T-cell (primary cell): ENCODE results near the gene SPAG6. TPM values are rescaled to one million over a fixed set of nuclear protein-coding genes. Genes with fewer than 3 reads are reported as not detected.

Source experiments
- ATAC-seq, 4 experiments: fragments of 200-7000 bp in 3 of 4; fragments of 150-1000 bp in 1 of 4; cut with Tn5 transposase; replicated peaks in 1 of 4; 1 replicate in 3 of 4; 2 replicates in 1 of 4; pipeline ENCODE4 v1.10.0; 2021; ENCODE audit warnings: moderate library complexity in 3 of 4, mild to moderate bottlenecking in 2 of 4, moderate number of reproducible peaks in 1 of 4
- CTCF ChIA-PET, 2 donors: fragments of 300-600 bp; sonication (Branson Sonifier 250); formaldehyde crosslinking; loops; one replicate each; lab custom pipeline; 2022; ENCODE audit warnings: antibody characterized with exemption in 2 of 2; lab: Charles Lee
- POLR2A ChIA-PET, 2 donors: fragments of 300-600 bp; sonication (Branson Sonifier 250); formaldehyde crosslinking; loops; one replicate each; lab custom pipeline; 2022; ENCODE audit warnings: antibody characterized with exemption in 2 of 2; lab: Charles Lee
- DNase-seq, 35 experiments: peaks; one replicate each; pipeline versions ENCODE4 v3.0.0 to v3.0.0-alpha.2; 2013 to 2023
- H3K27ac ChIP-seq: one replicate; pipeline ENCODE4 v1.5.1; 2013; ENCODE audit warnings: low read length
- H3K27me3 ChIP-seq, 2 experiments: replicated peaks in 1 of 2; 1 replicate in 1 of 2; 2 replicates in 1 of 2; pipeline versions ENCODE4 v1.6.1 to v1.7.0; 2013; ENCODE audit warnings: low read length in 1 of 2, mixed read lengths in 1 of 2; ENCODE audit not compliant: control insufficient read depth in 2 of 2, insufficient read depth in 2 of 2; ENCODE audit errors: extremely low read depth in 1 of 2
- H3K36me3 ChIP-seq, 2 donors: 1 replicate in 1 of 2; 2 replicates in 1 of 2; pipeline versions ENCODE4 v1.6.1 to v1.7.0; 2013; ENCODE audit warnings: low read length in 1 of 2; ENCODE audit not compliant: control insufficient read depth in 2 of 2, insufficient read depth in 1 of 2; ENCODE audit errors: extremely low read depth in 1 of 2
- H3K4me1 ChIP-seq, 2 experiments: 1 replicate in 1 of 2; 2 replicates in 1 of 2; pipeline versions ENCODE4 v1.6.1 to v1.7.0; 2013; ENCODE audit warnings: low read length in 2 of 2, mixed read lengths in 1 of 2; ENCODE audit not compliant: insufficient read depth in 2 of 2, control insufficient read depth in 1 of 2; ENCODE audit errors: extremely low read depth in 1 of 2
- H3K4me3 ChIP-seq, 2 donors: 1 replicate in 1 of 2; 2 replicates in 1 of 2; pipeline versions ENCODE4 v1.5.1 to v1.7.0; 2013; ENCODE audit warnings: mild to moderate bottlenecking in 2 of 2, low read length in 1 of 2, moderate library complexity in 1 of 2; ENCODE audit not compliant: control insufficient read depth in 1 of 2; ENCODE audit errors: extremely low read depth in 1 of 2
- H3K9me3 ChIP-seq: 2 replicates; pipeline ENCODE4 v1.7.0; 2013
- H3K27ac Mint-ChIP-seq, 2 donors: one replicate each; pipeline ENCODE4 v1.8.0; 2020 to 2021; ENCODE audit warnings: mild to moderate bottlenecking in 2 of 2, mixed read lengths in 2 of 2
- H3K27me3 Mint-ChIP-seq, 2 donors: one replicate each; pipeline ENCODE4 v1.8.0; 2021 to 2022; ENCODE audit warnings: mixed read lengths in 2 of 2
- H3K36me3 Mint-ChIP-seq: one replicate; pipeline ENCODE4 v1.8.0; 2021; ENCODE audit warnings: mixed read lengths
- H3K4me1 Mint-ChIP-seq, 3 donors: one replicate each; pipeline ENCODE4 v1.8.0; 2020 to 2022; ENCODE audit warnings: mixed read lengths in 3 of 3, mild to moderate bottlenecking in 1 of 3
- H3K4me3 Mint-ChIP-seq, 3 donors: one replicate each; pipeline ENCODE4 v1.8.0; 2020 to 2022; ENCODE audit warnings: mild to moderate bottlenecking in 3 of 3, mixed read lengths in 3 of 3, moderate library complexity in 3 of 3
- H3K9me3 Mint-ChIP-seq, 3 donors: one replicate each; pipeline ENCODE4 v1.8.0; 2020 to 2022; ENCODE audit warnings: mixed read lengths in 3 of 3
- WGBS: methylation state at CpG from one replicate; pipeline ENCODE4 v1.1.5; 2013; ENCODE audit warnings: missing lambda C conversion rate; ENCODE audit not compliant: insufficient coverage; 5-methylcytosine and 5-hydroxymethylcytosine counted together
- total RNA-seq, 35 experiments: library from RNA in 6 of 35; stranded (reverse) in 6 of 35; fragments of 120-200 nt in 1 of 35; gene quantifications; one replicate each; pipeline versions ENCODE4 v1.2.1 to v1.2.4 and lab custom pipeline; 2013 to 2026

SPAG6 gene
- total RNA-seq, 5 donors from 2014 or later (not counting 1 experiment from before 2014, with no cell fraction given) = 0.23 to 0.33 TPM; not detected in 3

- DNase-seq = peak in 1 of 35 experiments; percentile 11
- Histone ChIP-seq H3K27ac (no peak overlapping the region), H3K27me3 (peaks cover 0 to 20% of the 10 kb centered on the region in 2 experiments), H3K4me1 (peaks cover 29 to 30% of the 10 kb centered on the region in 2 experiments), H3K4me3 (no peak overlapping the region), H3K36me3 (peaks cover 0 to 3% of the 10 kb centered on the region in 2 donors), H3K9me3 (no peaks in the 10 kb centered on the region)
- POLR2A ChIA-PET = interaction anchor here in 1 of 2 donors (0.7 kb wide), 1 partner anchor 12 kb away, joined by 3 read pairs; no protein-coding TSS in a partner anchor
- 93% methylated on average over 3 of the region's 5 CpGs for WGBS
- CTCF ChIA-PET = interaction anchor here in 1 of 2 donors (0.8 kb wide), 1 partner anchor 325 kb away, joined by 3 read pairs; no protein-coding TSS in a partner anchor
- Mint-ChIP-seq H3K36me3 (peaks cover 13% of the 10 kb centered on the region), H3K27ac (peak overlapping the region; percentile 89), H3K27me3 (peaks cover 8 to 28% of the 10 kb centered on the region in 2 donors), H3K4me3 (peak overlapping the region; percentile 82 to 90 (median 87)), H3K4me1 (peaks cover 45 to 52% (median 51%) of the 10 kb centered on the region in 3 donors), H3K9me3 (no peaks in the 10 kb centered on the region)
- ATAC-seq = no peak
Observed at GRCh38 chr10:22323538-22324305, 21.6 kb upstream of the SPAG6 start.

DNA sequence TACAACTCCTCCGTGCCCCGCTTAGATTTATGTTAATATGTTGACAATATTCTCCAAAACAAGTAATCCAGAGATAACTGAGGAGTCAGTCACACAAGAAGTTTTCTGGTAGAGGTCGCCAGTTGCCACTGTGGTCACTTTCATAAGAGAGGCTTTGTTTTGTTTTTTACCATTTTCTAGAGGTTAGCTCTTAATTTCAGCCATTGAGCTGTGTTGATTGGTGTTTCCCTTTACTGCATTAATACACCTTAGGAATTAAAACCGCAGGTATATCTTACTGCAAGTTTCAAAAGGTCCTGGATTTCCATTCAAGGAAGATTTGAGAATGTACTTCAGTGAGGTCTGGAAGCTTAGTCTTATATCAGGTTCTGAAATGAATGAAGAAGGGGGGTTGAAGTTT is 20.9 kb upstream of the SPAG6 start:
- Mint-ChIP-seq H3K4me1 (peaks cover 45 to 49% (median 48%) of the 10 kb centered on the region in 3 donors), H3K27ac (peak overlapping the region; percentile 75 to 89), H3K36me3 (peaks cover 17% of the 10 kb centered on the region), H3K4me3 (peak overlapping the region; percentile 82 to 87 (median 86)), H3K9me3 (peaks cover 0 to under 1% (median 0%) of the 10 kb centered on the region in 3 donors), H3K27me3 (peaks cover 8 to 27% of the 10 kb centered on the region in 2 donors)
- peak overlapping the region; percentile 58 for H3K27ac ChIP-seq
- DNase-seq (peak in 1 of 35 experiments; percentile 16), ATAC-seq (no peak)
- peaks cover 0 to 20% of the 10 kb centered on the region in 2 experiments for H3K27me3 ChIP-seq
- ChIA-PET CTCF (interaction anchor here (0.6 to 0.9 kb wide), 3 partner anchors 313 to 665 kb away, joined by 3 to 4 read pairs (median 3); no protein-coding TSS in a partner anchor), POLR2A (interaction anchor here in 1 of 2 donors (0.7 kb wide), 2 partner anchors 8 to 11 kb away, joined by 3 read pairs; partner anchors contain the start of gene COMMD3)
- no peaks in the 10 kb centered on the region for H3K9me3 ChIP-seq
- peaks cover 27 to 30% of the 10 kb centered on the region in 2 experiments for H3K4me1 ChIP-seq
- H3K36me3 ChIP-seq = peaks cover 0 to 8% of the 10 kb centered on the region in 2 donors
- WGBS = no CpG with 5 or more reads among the region's 4 CpGs
- peak overlapping the region; percentile 62 to 83 for H3K4me3 ChIP-seq

DNA sequence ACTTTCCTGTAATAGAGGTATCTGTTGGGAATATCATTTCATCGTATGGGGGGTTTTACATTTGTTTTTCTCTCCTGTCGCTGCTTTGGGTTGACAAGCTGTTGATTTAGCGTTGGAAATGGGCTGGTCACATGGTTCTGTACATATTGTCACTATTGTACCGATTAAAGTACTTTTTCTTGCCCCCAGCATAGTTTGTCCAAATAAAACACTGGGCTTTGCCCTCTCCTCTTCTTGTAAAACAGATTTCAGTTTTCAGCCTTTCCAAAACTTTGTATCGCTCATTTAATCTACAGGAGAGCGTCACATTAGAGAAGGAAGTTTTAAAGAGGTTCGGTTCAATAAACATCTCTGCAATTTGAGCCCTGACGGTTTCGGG is 20.4 kb upstream of the SPAG6 start:
- Mint-ChIP-seq H3K9me3 (peaks cover 0 to 4% (median 0%) of the 10 kb centered on the region in 3 donors), H3K4me1 (peaks cover 42 to 45% (median 44%) of the 10 kb centered on the region in 3 donors), H3K36me3 (peaks cover 22% of the 10 kb centered on the region), H3K27me3 (peaks cover 8 to 27% of the 10 kb centered on the region in 2 donors), H3K4me3 (peak overlapping the region; percentile 82 to 87 (median 86)), H3K27ac (peak overlapping the region; percentile 75 to 89)
- CTCF ChIA-PET = interaction anchor here (0.6 to 1.0 kb wide), 4 partner anchors 16 to 664 kb away, joined by 3 to 4 read pairs (median 3); no protein-coding TSS in a partner anchor
- Histone ChIP-seq H3K4me1 (peaks cover 27 to 28% of the 10 kb centered on the region in 2 experiments), H3K27ac (peak overlapping the region; percentile 58), H3K9me3 (no peaks in the 10 kb centered on the region), H3K27me3 (peaks cover 0 to 19% of the 10 kb centered on the region in 2 experiments), H3K36me3 (peaks cover 0 to 13% of the 10 kb centered on the region in 2 donors), H3K4me3 (peak overlapping the region; percentile 62 to 83)
- POLR2A ChIA-PET = interaction anchor here in 1 of 2 donors (0.7 kb wide), 1 partner anchor 9 kb away, joined by 3 read pairs; the partner anchor contains the start of gene COMMD3
- no peak for DNase-seq
- 0% methylated on average over 3 of the region's 9 CpGs for WGBS
- ATAC-seq = no peak

DNA sequence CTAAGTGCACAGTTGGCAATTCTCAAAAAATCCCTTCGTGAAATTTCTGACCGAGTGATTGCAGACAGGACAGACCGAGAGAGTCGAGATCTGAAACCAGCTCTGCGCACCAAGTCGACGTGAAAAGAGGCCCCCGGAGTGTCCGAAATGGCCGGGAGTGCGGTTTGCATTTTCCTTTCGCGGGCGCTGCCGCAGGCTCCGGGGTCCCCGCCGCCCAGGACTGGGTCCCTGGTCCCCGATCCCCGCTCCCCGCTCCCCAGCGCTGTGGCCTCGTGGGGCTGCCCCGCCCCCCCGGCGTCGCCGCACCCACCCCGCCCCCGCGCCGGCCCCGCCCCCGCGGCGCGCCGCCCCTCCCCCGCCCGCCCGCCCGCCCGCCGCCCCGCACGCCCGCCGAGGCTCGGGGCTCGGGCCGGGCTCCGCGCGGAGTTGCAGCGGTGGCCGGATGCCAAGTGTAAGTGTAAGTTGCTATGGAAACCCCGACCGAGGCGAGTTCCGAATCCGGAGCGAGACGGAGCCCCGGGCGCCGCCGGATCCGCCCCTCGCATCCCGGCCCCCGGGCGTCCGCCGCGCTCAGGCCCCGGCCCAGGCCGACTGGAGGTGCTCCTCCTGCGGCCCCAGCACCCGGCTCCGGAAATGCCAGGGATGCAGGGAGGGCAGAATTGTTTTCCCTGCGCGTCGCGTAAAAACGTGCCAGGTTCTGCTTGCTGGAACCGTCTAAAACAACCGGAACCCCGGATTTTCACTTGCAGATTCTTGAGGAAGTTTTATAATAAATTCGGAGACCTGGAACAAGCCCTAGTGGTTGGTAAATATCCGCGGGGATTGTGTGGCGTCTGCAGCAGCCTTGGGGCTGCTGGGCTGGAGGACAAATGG is 19.8 kb upstream of the SPAG6 start:
- no peaks in the 10 kb centered on the region for H3K9me3 ChIP-seq
- DNase-seq (peak in 34 of 35 experiments; percentile 43 to 90 (median 70)), ATAC-seq (peak; percentile 45 to 65 (median 52))
- peak overlapping the region; percentile 62 to 83 for H3K4me3 ChIP-seq
- peak overlapping the region; percentile 82 to 87 (median 86) for H3K4me3 Mint-ChIP-seq
- POLR2A ChIA-PET = interaction anchor here (0.6 to 0.7 kb wide), 2 partner anchors 9 to 67 kb away, joined by 3 to 6 read pairs; partner anchors contain the start of gene COMMD3 (in 1 of the 2)
- peaks cover 38 to 41% (median 40%) of the 10 kb centered on the region in 3 donors for H3K4me1 Mint-ChIP-seq
- peak overlapping the region; percentile 74 for H3K27ac ChIP-seq
- CTCF ChIA-PET = interaction anchor here in 1 of 2 donors (0.6 to 1.0 kb wide), 3 partner anchors 10 to 664 kb away, joined by 3 read pairs; no protein-coding TSS in a partner anchor
- H3K36me3 Mint-ChIP-seq = peaks cover 20% of the 10 kb centered on the region
- peaks cover 24 to 26% of the 10 kb centered on the region in 2 experiments for H3K4me1 ChIP-seq
- peak overlapping the region; percentile 84 to 89 for H3K27ac Mint-ChIP-seq
- H3K27me3 Mint-ChIP-seq = peaks cover 4 to 23% of the 10 kb centered on the region in 2 donors
- peaks cover 0 to 14% of the 10 kb centered on the region in 2 experiments for H3K27me3 ChIP-seq
- peaks cover 0 to 17% of the 10 kb centered on the region in 2 donors for H3K36me3 ChIP-seq
- WGBS = 2% methylated on average over 76 of the region's 92 CpGs
- peaks cover 0 to 4% (median 0%) of the 10 kb centered on the region in 3 donors for H3K9me3 Mint-ChIP-seq

GRCh38 chr10:22326145-22326702 is 19.1 kb upstream of the SPAG6 start:
- peaks cover 0 to 14% of the 10 kb centered on the region in 2 experiments for H3K27me3 ChIP-seq
- H3K27ac ChIP-seq = peak overlapping the region; percentile 74
- Mint-ChIP-seq H3K27me3 (peaks cover 4 to 23% of the 10 kb centered on the region in 2 donors), H3K27ac (peak overlapping the region; percentile 79 to 84), H3K4me1 (peaks cover 38 to 41% (median 40%) of the 10 kb centered on the region in 3 donors), H3K9me3 (peaks cover 0 to 4% (median 0%) of the 10 kb centered on the region in 3 donors), H3K4me3 (peak overlapping the region; percentile 67 to 79 (median 78)), H3K36me3 (peaks cover 20% of the 10 kb centered on the region)
- peaks cover 0 to 17% of the 10 kb centered on the region in 2 donors for H3K36me3 ChIP-seq
- ATAC-seq = no peak
- peaks cover 24 to 26% of the 10 kb centered on the region in 2 experiments for H3K4me1 ChIP-seq
- WGBS = 76% methylated on average over 2 of the region's 8 CpGs
- no peaks in the 10 kb centered on the region for H3K9me3 ChIP-seq
- CTCF ChIA-PET = interaction anchor here (0.6 kb wide), 3 partner anchors 96 to 663 kb away, joined by 3 to 9 read pairs (median 8); no protein-coding TSS in a partner anchor
- peak overlapping the region; percentile 48 to 67 for H3K4me3 ChIP-seq
- DNase-seq = peak in 1 of 35 experiments; percentile 10
- POLR2A ChIA-PET = interaction anchor here (0.6 kb wide), 2 partner anchors 14 to 68 kb away, joined by 5 to 6 read pairs; no protein-coding TSS in a partner anchor
